Measurements from ENCODE around the gene FIG4.
"Not testable (repeated sequence)": the region's sequence is repeated elsewhere in the genome, so short reads cannot be mapped to it uniquely, and the experiment has no call there.

The FIG4 gene

GRCh38 chr6:109702791-109703190 lies 11.7 kb downstream of the FIG4 start:
- DNase-seq (ENCODE audit: low spot score): no peak

GRCh38 chr6:109705258-109705657 lies 14.2 kb downstream of the FIG4 start:
- DNase-seq (ENCODE audit: low spot score): peak; percentile 92

GRCh38 chr6:109706513-109706912 lies 15.4 kb downstream of the FIG4 start:
- no peak for DNase-seq (ENCODE audit: low spot score)

- not testable (repeated sequence) for DNase-seq (ENCODE audit: low spot score)
Observed at GRCh38 chr6:109708099-109708498, 17.0 kb downstream of the FIG4 start.

GRCh38 chr6:109713097-109713496 lies 22.0 kb downstream of the FIG4 start:
- DNase-seq (ENCODE audit: low spot score): no peak

- no peak for DNase-seq (ENCODE audit: low spot score)
Observed at GRCh38 chr6:109714166-109714565, 23.1 kb downstream of the FIG4 start.

GRCh38 chr6:109714611-109715010 lies 23.5 kb downstream of the FIG4 start:
- DNase-seq (ENCODE audit: low spot score): no peak

- DNase-seq (ENCODE audit: low spot score): no peak
Observed at GRCh38 chr6:109715616-109716015, 24.5 kb downstream of the FIG4 start.

- DNase-seq (ENCODE audit: low spot score): no peak
Observed at GRCh38 chr6:109717971-109718370, 26.9 kb downstream of the FIG4 start.

GRCh38 chr6:109718991-109719390 lies 27.9 kb downstream of the FIG4 start:
- no peak for DNase-seq (ENCODE audit: low spot score)

GRCh38 chr6:109720311-109720710 lies 29.2 kb downstream of the FIG4 start:
- DNase-seq (ENCODE audit: low spot score): no peak

- no peak for DNase-seq (ENCODE audit: low spot score)
Observed at GRCh38 chr6:109722011-109722410, 30.9 kb downstream of the FIG4 start.

- no peak for DNase-seq (ENCODE audit: low spot score)
Observed at GRCh38 chr6:109722564-109723254, 31.6 kb downstream of the FIG4 start.

GRCh38 chr6:109725250-109725649 lies 34.2 kb downstream of the FIG4 start:
- not testable (repeated sequence) for DNase-seq (ENCODE audit: low spot score)

GRCh38 chr6:109736273-109737025 lies 45.4 kb downstream of the FIG4 start:
- DNase-seq (ENCODE audit: low spot score): no peak

- no peak for DNase-seq (ENCODE audit: low spot score)
Observed at GRCh38 chr6:109738255-109738654, 47.2 kb downstream of the FIG4 start.

GRCh38 chr6:109738667-109739066 lies 47.6 kb downstream of the FIG4 start:
- no peak for DNase-seq (ENCODE audit: low spot score)

- DNase-seq (ENCODE audit: low spot score): no peak
Observed at GRCh38 chr6:109739686-109740085, 48.6 kb downstream of the FIG4 start.

- DNase-seq (ENCODE audit: low spot score): no peak
Observed at GRCh38 chr6:109740787-109741186, 49.7 kb downstream of the FIG4 start.

- no peak for DNase-seq (ENCODE audit: low spot score)
Observed at GRCh38 chr6:109743739-109744138, 52.6 kb downstream of the FIG4 start.

GRCh38 chr6:109744779-109745178 lies 53.7 kb downstream of the FIG4 start:
- DNase-seq (ENCODE audit: low spot score): not testable (repeated sequence)

- no peak for DNase-seq (ENCODE audit: low spot score)
Observed at GRCh38 chr6:109747221-109747620, 56.1 kb downstream of the FIG4 start.

GRCh38 chr6:109759098-109759955 lies 68.2 kb downstream of the FIG4 start:
- no peak for DNase-seq (ENCODE audit: low spot score)
